Measurements from ENCODE around the gene CCT4.
A peak's percentile ranks its signal among the peaks of the same experiment; 100 is the strongest.
"Not testable (repeated sequence)": the region's sequence is repeated elsewhere in the genome, so short reads cannot be mapped to it uniquely, and the experiment has no call there.

Gene CCT4

DNA sequence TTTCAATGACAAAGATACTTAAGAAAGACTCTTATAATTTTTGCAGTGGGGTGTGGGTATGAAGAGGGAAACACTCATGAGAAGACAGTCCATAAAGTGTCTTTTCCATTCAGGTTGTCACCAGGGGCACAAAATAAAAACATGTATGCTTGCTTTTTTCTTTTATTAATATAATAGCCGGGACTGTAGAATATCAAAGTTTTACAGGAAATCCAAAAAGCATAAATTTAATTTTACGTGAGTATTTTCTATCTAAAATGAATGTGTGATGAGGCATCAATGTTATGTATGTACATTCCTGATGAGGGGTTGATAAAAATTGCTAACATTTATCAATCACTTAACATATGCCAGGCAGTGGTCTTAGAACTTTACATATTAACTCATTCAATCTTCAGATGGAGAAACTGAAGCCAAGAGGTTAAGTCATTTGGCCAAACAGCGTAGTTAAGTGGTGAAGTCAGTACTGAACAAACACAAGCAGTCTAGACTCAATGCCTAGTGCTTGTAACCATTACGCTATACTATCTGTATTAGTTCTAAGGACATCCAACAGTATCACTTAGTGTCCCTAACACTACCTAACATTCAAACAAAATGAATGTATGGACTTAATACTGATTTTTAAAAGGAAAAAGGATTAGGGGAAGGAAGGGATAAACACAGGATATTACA, 10.7 kb downstream of the CCT4 start:
- DNase-seq, result no peak

DNA sequence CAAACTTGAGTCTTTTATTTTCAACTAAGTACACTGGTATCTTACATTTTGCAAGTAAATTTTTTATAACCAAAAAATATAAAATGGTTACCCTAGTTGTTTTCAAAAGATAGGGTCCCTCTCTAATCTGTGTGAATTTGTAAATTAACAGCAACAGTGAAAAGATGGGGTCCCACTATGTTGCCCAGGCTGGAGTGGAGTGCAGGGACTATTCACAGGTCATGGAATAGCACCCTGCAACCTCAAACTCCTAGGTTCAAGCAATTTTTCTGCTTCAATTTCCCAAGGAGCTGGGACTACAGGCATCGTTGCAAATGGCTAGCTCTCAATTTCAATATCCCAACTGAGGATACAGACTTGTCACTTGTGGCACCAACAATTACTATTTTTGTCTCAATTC, 12.1 kb downstream of the CCT4 start:
- no peak for DNase-seq

DNA sequence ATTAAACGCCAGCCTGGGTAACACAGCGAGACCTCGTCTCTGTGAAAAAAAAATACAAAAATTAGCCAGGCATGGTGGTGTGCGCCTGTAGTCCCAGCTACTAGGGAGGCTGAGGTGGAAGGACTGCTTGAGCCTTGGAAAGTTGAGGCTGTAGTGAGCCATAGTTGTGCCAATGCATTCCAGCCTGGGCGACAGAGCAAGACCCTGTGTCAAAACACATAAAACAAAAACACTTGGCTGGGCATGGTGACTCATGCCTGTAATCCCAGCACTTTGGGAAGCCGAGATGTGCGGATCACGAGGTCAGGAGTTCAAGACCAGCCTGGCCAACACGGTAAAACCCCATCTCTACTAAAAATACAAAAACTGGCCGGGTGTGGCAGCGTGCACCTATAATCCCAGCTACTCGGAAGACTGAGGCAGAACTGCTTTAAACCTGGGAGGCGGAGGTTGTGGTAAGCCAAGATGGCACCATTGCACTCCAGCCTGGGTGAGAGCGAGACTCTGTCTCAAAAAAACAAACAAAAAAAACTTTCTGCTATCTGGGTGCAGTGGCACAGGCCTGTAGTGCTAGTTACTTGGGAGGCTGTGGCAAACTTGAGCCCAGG, 21.9 kb downstream of the CCT4 start:
- DNase-seq, result not testable (repeated sequence)

GRCh38 chr2:61862085-61862484, 26.4 kb downstream of the CCT4 start:
- DNase-seq, result no peak

DNA sequence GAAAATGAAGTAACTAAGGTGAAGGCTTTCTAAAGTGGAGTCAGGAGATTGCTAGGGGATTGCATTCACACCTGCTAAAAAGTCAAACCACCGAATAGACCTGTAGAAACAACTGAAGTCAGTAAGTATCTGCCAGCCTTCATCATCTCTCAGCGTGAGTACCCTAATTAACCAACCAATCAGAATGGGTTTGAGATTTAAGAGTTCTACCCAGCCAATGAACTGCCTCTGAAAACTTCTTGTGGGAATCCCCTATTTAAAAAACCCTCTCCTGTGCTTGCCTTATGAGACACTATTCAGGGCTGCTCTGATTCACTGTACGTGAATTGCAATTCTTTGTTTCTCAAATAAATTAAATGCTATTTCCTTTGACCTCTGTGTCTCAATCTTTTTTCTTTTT, 31.2 kb downstream of the CCT4 start:
- DNase-seq, result no peak

- no peak for DNase-seq
Observed at GRCh38 chr2:61855318-61855613, 33.2 kb downstream of the CCT4 start.

GRCh38 chr2:61854564-61855317, 33.7 kb downstream of the CCT4 start:
- peak; percentile 98 for DNase-seq

GRCh38 chr2:61853847-61854563, 34.5 kb downstream of the CCT4 start, which contains the start of gene FAM161A:
Gene FAM161A (minus strand): TSS chr2:61854060. CDS start chr2:61854041, 19 bp downstream.
- peak; percentile 79 for DNase-seq

DNA sequence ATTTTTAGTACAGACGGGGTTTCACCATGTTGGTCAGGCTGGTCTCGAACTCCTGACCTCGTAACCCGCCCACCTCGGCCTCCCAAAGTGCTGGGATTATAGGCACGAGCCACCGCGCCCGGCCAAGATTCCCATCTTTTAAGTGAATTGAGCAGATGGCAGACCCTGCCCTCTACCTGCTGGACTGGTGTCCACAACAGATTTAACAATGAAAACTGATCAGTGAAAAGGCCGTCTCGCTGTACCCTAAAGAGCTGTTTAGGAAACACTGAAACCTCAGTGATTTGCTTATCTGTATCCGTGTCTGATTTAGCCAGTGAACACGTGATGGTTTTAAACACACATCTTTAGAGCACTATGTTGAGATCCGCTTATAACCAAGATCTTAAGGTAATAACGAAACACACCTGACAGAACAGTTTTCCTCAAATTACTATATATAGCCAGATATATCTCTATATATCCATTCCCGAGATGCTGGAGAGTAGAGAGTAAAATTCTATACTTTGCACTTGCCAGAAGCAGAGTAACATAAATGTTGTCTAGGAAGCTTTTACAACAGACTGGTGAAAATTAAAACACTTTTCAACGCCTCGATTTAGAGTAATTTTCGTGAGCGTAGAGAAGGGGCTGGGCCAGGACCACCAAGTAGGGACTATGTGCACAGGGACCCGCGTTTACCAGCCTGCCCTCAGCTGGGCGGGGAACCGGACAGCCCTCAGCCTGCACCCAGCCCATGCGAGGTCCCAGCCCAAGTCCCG, 35.2 kb downstream of the CCT4 start:
- peak; percentile 65 for DNase-seq

DNA sequence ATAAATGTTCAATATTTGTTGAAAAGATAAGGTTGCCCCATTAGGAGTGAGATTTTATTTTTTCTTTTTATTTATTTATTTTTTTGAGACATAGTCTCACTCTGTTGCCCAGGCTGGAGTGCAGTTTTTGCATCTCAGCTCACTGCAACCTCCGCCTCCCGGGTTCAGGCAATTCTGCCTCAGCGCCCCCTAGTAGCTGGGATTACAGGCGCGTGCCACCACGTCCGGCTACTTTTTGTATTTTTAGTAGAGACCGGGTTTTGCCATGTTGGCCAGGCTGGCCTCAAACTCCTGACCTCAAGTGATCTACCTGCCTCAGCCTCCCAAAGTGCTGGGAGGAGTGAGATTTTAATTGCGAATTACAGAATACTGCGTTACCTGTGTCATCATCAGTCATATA, 37.2 kb downstream of the CCT4 start:
- not testable (repeated sequence) for DNase-seq

- DNase-seq, result no peak
Observed at GRCh38 chr2:61845320-61845719, 43.1 kb downstream of the CCT4 start.

DNA sequence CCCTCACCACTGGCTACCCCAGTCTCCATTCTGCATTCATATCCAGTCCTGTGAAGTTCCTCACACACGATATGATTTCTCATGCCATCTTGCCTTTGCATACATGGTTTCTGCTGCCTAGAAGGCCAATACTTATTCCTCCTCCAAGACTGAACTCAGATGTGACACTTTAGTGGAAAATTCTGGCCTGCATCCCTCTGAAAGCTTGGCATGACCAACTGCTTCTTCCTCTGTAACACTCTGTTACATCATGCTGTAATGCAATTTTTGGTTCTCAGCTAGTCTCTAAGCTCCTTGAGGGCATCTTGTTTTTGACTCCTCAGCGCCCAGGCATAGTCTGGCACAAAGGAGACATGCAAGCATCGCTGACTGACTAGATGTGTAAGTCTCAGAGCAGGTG, 47.2 kb downstream of the CCT4 start:
- DNase-seq, result no peak

- DNase-seq, result no peak
Observed at GRCh38 chr2:61834893-61835292, 53.6 kb downstream of the CCT4 start.

DNA sequence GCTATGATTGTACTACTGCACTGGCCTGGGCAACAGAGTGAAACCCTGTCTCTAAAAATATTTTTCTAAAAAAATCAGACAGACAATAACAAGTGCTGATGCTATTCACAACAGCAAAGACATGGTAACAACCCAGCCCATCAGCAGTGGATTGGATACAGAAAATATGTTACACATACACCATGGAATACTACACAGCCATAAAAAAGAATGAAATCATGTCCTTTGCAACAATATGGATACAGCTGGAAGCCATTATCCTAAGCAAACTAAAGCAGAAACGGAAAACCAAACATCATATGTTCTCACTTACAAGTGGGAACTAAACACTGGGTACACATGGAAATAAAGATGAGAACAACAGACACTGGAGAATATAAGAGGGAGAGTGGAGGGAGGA, 54.5 kb downstream of the CCT4 start:
- DNase-seq, result no peak

DNA sequence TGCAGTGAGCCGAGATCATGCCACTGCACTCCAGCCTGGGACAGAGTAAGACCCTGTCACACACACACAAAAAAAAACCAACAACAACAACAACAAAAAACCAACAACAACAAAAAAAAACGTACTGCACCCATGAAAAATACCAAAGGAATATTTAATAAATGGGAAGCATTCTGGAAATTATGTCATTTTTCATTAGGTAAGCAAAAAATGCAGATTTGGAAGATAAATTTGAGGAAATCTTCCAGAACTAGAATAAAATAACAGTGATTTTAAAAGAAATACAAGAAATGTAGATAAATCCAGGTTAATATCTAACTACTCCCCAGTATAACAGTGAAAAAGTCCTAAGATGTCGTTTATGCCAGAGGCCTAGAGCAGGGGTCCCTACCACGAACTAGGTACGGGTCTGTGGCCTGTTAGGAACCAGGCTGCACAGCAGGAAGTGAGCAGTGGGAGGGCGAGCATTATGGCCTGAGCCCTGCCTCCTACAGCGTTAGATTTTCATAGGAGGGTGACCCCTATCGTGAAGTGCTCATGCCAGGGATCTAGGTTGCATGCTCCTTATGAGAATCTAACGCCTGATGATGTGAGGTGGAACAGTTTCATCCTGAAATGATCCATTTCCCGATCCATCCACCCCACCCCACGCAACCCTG, 56.1 kb downstream of the CCT4 start:
- no peak for DNase-seq

DNA sequence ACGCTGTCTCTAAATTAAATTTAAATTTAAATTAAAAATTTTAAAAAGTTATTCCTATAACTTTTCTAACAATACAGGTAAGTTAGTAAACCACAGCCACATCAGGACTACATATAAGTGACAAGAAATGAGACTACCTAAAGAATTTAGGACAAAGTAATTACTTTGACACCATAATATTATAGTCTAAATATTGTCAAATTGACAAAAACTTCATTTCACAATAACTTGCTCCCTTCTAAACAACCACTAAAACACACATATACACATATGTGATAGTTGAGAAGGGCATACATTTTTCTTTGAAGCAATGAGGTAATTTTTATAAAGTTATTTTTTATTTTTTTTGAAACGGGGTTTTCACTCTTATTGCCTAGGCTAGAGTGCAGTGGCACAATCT, 66.2 kb downstream of the CCT4 start:
- no peak for DNase-seq

All from DMS 273 treated with DMSO at 0.1 percent for 48 hours (cell line).